T-helper 2 cell (primary cell): ENCODE results near the gene GID4.
A peak's percentile ranks its signal among the peaks of the same experiment; 100 is the strongest.

Experiments
- DNase-seq, 5 experiments: peaks; one replicate each; pipeline versions ENCODE4 v3.0.0 to v3.0.0-alpha.2; 2012 to 2022

Gene GID4

GRCh38 chr17:18017958-18018357 lies 21.2 kb upstream of the GID4 start:
- no peak for DNase-seq

GRCh38 chr17:18018411-18018921 lies 20.7 kb upstream of the GID4 start:
- no peak for DNase-seq

- DNase-seq: no peak
Observed at GRCh38 chr17:18019838-18020154, 19.4 kb upstream of the GID4 start.

GRCh38 chr17:18020971-18021370 lies 18.2 kb upstream of the GID4 start:
- no peak for DNase-seq

GRCh38 chr17:18021372-18021771 lies 17.8 kb upstream of the GID4 start:
- DNase-seq: no peak

- peak in 1 of 5 experiments; percentile 68 for DNase-seq
Observed at GRCh38 chr17:18025241-18025944, 13.8 kb upstream of the GID4 start.

GRCh38 chr17:18025945-18026776 lies 13.0 kb upstream of the GID4 start:
- peak in 2 of 5 experiments; percentile 22 to 52 for DNase-seq

GRCh38 chr17:18027280-18027679 lies 11.9 kb upstream of the GID4 start:
- DNase-seq: no peak

GRCh38 chr17:18028114-18028951 lies 10.9 kb upstream of the GID4 start:
- no peak for DNase-seq

GRCh38 chr17:18028952-18029540 lies 10.2 kb upstream of the GID4 start:
- no peak for DNase-seq

- no peak for DNase-seq
Observed at GRCh38 chr17:18031955-18032354, 7.3 kb upstream of the GID4 start.

GRCh38 chr17:18033442-18034099 lies 5.6 kb upstream of the GID4 start:
- DNase-seq: peak in 3 of 5 experiments; percentile 23 to 85 (median 50)

- DNase-seq: no peak
Observed at GRCh38 chr17:18035704-18036103, 3.5 kb upstream of the GID4 start.

GRCh38 chr17:18037486-18037885 lies 1.7 kb upstream of the GID4 start:
- DNase-seq: no peak

- peak in 2 of 5 experiments; percentile 1 to 34 for DNase-seq
Observed at GRCh38 chr17:18038149-18038850, 908 bp upstream of the GID4 start.

- peak in 2 of 5 experiments; percentile 6 to 53 for DNase-seq
Observed at GRCh38 chr17:18039535-18040260, 490 bp downstream of the GID4 start.

GRCh38 chr17:18040261-18040858 lies 1.2 kb downstream of the GID4 start:
- no peak for DNase-seq

- DNase-seq: no peak
Observed at GRCh38 chr17:18041776-18042175, 2.6 kb downstream of the GID4 start.

- no peak for DNase-seq
Observed at GRCh38 chr17:18042983-18043382, 3.8 kb downstream of the GID4 start.

- DNase-seq: peak in 1 of 5 experiments; percentile 14
Observed at GRCh38 chr17:18043491-18043890, 4.3 kb downstream of the GID4 start.
